HG02759 (cell line): ENCODE measurements around the gene PRLHR.
"Not testable (repeated sequence)": the region's sequence is repeated elsewhere in the genome, so short reads cannot be mapped to it uniquely, and the experiment has no call there.

Source experiments
- ATAC-seq: cut with Tn5 transposase; IDR thresholded peaks from one replicate; pipeline ENCODE4 v1.9.1; 2021; ENCODE audit warnings: mild to moderate bottlenecking, moderate library complexity; ENCODE audit not compliant: unreplicated experiment

The PRLHR gene

GRCh38 chr10:118595598-118596425 lies at the start of gene PRLHR:
Gene PRLHR, minus strand, starts transcription at chr10:118595648. Its CDS starts 404 bp downstream, at chr10:118595244.
- ATAC-seq = no peak

- ATAC-seq = no peak
These were observed 46.8 kb upstream of the PRLHR start for GRCh38 chr10:118642228-118642627.

GRCh38 chr10:118638680-118639079 lies 43.2 kb upstream of the PRLHR start:
- ATAC-seq = no peak

DNA sequence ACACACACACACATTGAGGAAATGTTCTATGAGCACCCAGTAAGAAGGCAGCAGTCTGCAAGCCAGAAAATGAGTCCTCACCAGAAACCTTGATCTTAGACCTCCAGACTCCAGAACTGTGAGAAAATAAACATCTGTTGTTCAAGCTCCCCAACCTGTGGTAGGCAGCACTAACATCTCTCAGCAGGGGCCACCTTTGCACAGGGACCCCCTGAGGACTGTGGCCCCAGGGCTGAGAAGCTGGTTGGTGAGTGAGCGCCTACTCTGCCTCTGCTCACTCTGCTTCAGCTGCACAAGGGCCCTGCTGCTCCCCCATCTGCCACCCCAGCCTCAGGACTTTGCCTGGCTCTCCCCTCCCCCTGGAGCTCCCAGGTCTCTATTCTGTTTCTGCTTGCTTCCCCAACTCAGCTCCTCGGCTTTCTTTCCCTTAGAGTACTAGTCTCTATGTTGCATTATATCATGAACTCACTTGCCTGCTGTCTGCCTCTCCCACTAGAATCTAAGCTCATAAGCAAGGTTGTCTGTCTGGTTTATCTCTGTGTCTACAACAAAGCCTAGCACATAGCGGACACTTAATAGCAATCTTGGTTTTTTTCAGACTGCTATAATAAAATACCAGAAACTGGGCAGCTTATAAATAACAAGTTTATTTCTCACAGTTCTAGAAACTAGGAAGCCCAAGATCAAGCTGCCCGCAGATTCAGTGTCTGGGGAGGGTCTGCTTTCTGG lies 40.4 kb upstream of the PRLHR start:
- ATAC-seq = no peak

DNA sequence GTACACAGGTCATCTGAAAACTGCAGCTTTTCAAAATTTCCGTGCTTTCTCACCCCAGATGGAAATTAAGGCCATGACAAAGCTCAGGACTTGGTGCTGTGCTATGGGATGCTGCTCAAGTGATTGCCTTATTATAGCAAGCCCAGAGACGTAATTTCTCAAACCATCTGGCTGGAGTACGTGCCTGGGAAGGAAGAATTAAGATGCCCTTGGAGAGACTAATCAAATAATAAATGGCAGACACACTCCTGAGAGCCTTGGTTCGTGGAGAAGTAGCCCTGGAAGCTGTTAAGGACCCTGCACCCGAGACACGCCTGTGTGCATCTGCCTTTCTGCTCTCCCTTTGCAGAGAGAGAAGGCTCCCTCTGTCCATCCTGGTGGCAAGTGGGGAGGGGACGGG lies 38.3 kb upstream of the PRLHR start:
- no peak for ATAC-seq

- ATAC-seq = no peak
These were observed 33.8 kb upstream of the PRLHR start for GRCh38 chr10:118629211-118629610.

- ATAC-seq = no peak
These were observed 32.9 kb upstream of the PRLHR start for GRCh38 chr10:118628397-118628796.

DNA sequence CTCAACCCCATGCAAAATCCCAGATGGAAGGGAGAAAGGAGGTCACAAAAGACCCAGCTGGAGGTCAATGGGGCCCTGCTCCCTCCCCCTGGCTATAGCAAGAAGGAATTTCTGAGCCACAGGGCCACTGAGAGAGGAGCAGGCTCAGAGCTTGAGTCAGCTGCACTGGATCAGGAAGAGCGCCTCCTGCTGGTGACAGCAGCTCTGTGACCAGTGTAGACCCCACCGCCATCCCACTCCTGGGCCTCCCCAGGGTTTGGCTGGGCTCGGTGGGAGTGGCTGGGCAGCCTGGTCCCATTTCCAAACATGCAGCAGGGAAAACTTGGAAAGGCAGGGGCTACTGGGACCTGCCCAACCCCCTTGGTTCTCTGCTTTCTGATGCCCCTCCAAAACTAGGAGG lies 31.5 kb upstream of the PRLHR start:
- ATAC-seq = no peak

GRCh38 chr10:118625504-118625903 lies 30.1 kb upstream of the PRLHR start:
- ATAC-seq = no peak

- no peak for ATAC-seq
These were observed 29.3 kb upstream of the PRLHR start for GRCh38 chr10:118624747-118625146.

- no peak for ATAC-seq
These were observed 26.0 kb upstream of the PRLHR start for GRCh38 chr10:118621304-118621942.

GRCh38 chr10:118613863-118614262 lies 18.4 kb upstream of the PRLHR start:
- not testable (repeated sequence) for ATAC-seq

- no peak for ATAC-seq
These were observed 15.1 kb upstream of the PRLHR start for GRCh38 chr10:118610577-118610976.

GRCh38 chr10:118607768-118608354 lies 12.4 kb upstream of the PRLHR start:
- no peak for ATAC-seq

DNA sequence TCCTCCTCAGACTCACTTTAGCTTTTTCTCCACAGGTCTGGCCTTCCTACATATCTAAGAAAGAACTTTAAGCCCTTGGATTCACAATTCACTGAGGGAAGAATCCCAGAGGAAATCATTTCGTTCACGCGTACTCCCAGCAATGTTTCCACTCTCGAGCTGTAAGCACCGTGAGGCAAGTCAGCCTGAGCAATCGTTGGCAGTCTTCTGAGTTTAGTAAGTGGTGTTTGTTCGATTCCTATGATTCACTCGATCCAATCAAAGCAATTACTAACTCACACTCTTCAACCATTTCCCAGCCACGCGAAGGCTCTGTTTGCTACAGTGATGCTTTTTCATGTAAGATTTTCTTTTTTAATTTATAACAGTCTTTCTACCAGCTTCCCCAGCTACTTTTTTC lies 10.2 kb upstream of the PRLHR start:
- no peak for ATAC-seq

- ATAC-seq = no peak
These were observed 1.1 kb upstream of the PRLHR start for GRCh38 chr10:118596426-118597124.

GRCh38 chr10:118595064-118595420 lies 406 bp downstream of the PRLHR start:
- no peak for ATAC-seq

DNA sequence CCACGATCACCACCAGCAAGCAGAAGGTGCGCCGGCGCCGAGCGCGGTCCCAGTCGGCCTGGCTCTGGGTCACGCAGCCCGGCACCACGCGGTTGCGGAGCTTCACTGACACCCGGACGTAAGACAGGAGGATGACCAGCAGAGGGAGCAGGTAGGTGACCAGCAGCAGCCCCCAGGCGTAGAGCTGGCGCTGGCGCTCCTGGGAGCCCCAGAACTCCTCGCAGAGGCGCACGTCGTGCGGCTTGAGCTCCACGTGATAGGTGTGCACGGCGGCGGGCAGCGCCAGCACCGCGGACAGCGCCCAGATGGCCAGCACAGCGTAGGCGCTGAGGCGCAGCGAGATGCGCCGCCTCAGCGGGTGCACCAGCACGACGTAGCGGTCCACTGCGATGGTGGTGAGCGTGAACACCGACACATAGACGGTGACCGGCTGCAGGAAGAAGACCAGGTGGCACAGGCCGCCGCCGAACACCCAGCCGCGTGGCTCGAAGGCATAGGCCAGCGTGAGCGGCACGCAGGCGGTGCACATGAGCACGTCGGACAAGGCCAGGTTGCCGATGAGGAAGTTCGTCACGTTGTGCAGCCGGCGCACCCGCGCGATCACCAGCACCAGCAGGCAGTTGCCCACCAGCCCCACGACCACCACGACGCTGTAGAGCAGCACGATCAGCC lies 920 bp downstream of the PRLHR start:
- ATAC-seq = no peak

DNA sequence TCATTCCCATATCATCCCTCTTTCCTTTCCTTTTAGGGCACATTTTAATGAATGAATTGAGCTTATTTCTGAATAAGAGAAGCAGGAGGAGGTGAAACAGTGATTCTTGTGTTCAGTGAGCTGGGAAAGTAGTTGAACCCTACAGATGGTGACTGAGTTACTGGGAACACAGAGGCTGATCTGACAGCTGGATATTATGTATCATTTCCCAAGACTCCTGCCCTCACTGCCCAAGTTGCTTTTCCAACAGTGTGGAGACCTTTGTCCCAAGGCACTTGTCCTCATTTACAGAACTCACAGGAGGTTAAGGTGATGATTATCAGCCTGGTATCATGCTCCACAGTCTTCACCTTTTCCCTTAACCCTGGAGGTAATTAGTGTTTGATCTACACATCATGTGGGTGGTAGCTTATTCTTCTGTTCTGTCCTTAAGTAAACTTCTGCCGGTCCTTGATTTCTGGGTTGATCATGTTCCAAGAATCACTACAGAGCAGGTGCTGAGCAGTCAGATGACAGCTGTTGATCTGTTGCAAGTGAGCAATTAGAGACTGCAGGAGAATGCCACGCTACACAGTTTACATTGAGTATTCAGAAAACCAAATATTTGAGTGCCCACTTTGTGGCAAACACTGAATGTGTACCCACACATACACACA lies 2.6 kb downstream of the PRLHR start:
- ATAC-seq = no peak

DNA sequence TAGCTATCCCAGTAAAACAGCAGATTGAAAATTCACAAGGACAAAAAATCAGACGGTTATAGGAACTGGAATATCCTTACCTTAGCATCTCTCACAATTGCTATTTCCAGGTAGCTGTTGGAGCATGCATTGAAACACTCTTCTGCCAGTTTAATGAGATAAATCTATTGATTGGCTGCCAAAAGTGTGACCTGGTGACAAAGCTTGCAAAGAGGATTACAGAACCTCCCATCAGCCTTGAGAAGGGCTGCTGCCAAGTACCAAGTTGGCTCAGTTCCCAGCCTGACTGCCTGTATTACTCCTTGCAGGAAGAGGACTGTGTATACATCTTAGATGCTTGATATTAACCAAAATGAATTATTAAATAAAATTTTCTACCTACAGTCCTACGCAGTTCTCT lies 5.1 kb downstream of the PRLHR start:
- no peak for ATAC-seq
